ENCODE results near the gene APOL6. TPM values are rescaled to one million over a fixed set of nuclear protein-coding genes. Genes with fewer than 3 reads are reported as not detected.

APOL6 gene
- 8.5 and 9.9 TPM in 2 replicates for total RNA-seq (2014; rRNA removed; shearing (Covaris generic); ENCODE audit: low replicate concordance)

- Histone ChIP-seq H3K4me3 (peak within 1 kb of the TSS; percentile 71), H3K9me3 (no peaks in the 10 kb centered on the region; the same call in 1 of the 2 replicates), H3K27me3 (no peaks in the 10 kb centered on the region), H3K36me3 (peaks cover 9% of the 10 kb centered on the region)
- DNase-seq = peak; percentile 28
Measured at GRCh38 chr22:35648066-35649025, at the start of gene APOL6. TSS of gene APOL6 (plus strand) at chr22:35648446. CDS start at chr22:35656426, 7,980 bp downstream.

- Histone ChIP-seq H3K9me3 (no peaks in the 10 kb centered on the region), H3K36me3 (no peaks in the 10 kb centered on the region), H3K27me3 (no peaks in the 10 kb centered on the region), H3K4me3 (no peak overlapping the region)
- no peak for DNase-seq
Measured at GRCh38 chr22:35599364-35599763, 48.9 kb upstream of the APOL6 start.

GRCh38 chr22:35600476-35600875 is 47.8 kb upstream of the APOL6 start:
- Histone ChIP-seq H3K36me3 (no peaks in the 10 kb centered on the region), H3K9me3 (no peaks in the 10 kb centered on the region), H3K27me3 (no peaks in the 10 kb centered on the region), H3K4me3 (no peak overlapping the region)
- no peak for DNase-seq

- no peaks in the 10 kb centered on the region for H3K9me3 ChIP-seq
- no peak overlapping the region for H3K4me3 ChIP-seq
- no peak for DNase-seq
- H3K27me3 ChIP-seq = no peaks in the 10 kb centered on the region
- no peaks in the 10 kb centered on the region for H3K36me3 ChIP-seq
Measured at GRCh38 chr22:35601013-35601580, 47.1 kb upstream of the APOL6 start.

- H3K9me3 ChIP-seq = no peaks in the 10 kb centered on the region
- H3K36me3 ChIP-seq = no peaks in the 10 kb centered on the region
- H3K27me3 ChIP-seq = no peaks in the 10 kb centered on the region
- peak; percentile 26 for DNase-seq
- H3K4me3 ChIP-seq = no peak overlapping the region
Measured at GRCh38 chr22:35601743-35602615, 46.3 kb upstream of the APOL6 start.

- H3K9me3 ChIP-seq = no peaks in the 10 kb centered on the region
- DNase-seq = no peak
- H3K4me3 ChIP-seq = no peak overlapping the region
- H3K36me3 ChIP-seq = no peaks in the 10 kb centered on the region
- no peaks in the 10 kb centered on the region for H3K27me3 ChIP-seq
Measured at GRCh38 chr22:35604621-35605368, 43.5 kb upstream of the APOL6 start.

GRCh38 chr22:35605369-35605680 is 42.9 kb upstream of the APOL6 start:
- no peaks in the 10 kb centered on the region for H3K9me3 ChIP-seq
- DNase-seq = no peak
- H3K27me3 ChIP-seq = no peaks in the 10 kb centered on the region
- no peak overlapping the region for H3K4me3 ChIP-seq
- no peaks in the 10 kb centered on the region for H3K36me3 ChIP-seq

GRCh38 chr22:35605851-35606481 is 42.3 kb upstream of the APOL6 start:
- no peak overlapping the region for H3K4me3 ChIP-seq
- H3K36me3 ChIP-seq = no peaks in the 10 kb centered on the region
- no peaks in the 10 kb centered on the region for H3K27me3 ChIP-seq
- H3K9me3 ChIP-seq = no peaks in the 10 kb centered on the region
- no peak for DNase-seq

GRCh38 chr22:35606916-35607315 is 41.3 kb upstream of the APOL6 start:
- H3K4me3 ChIP-seq = no peak overlapping the region
- no peaks in the 10 kb centered on the region for H3K9me3 ChIP-seq
- H3K27me3 ChIP-seq = no peaks in the 10 kb centered on the region
- H3K36me3 ChIP-seq = no peaks in the 10 kb centered on the region
- no peak for DNase-seq

GRCh38 chr22:35608088-35608487 is 40.2 kb upstream of the APOL6 start:
- H3K4me3 ChIP-seq = no peak overlapping the region
- DNase-seq = no peak
- no peaks in the 10 kb centered on the region for H3K9me3 ChIP-seq
- H3K27me3 ChIP-seq = no peaks in the 10 kb centered on the region
- H3K36me3 ChIP-seq = no peaks in the 10 kb centered on the region

- DNase-seq = no peak
- Histone ChIP-seq H3K4me3 (no peak overlapping the region), H3K27me3 (no peaks in the 10 kb centered on the region), H3K36me3 (no peaks in the 10 kb centered on the region), H3K9me3 (no peaks in the 10 kb centered on the region)
Measured at GRCh38 chr22:35609261-35609660, 39.0 kb upstream of the APOL6 start.

- Histone ChIP-seq H3K4me3 (no peak overlapping the region), H3K27me3 (no peaks in the 10 kb centered on the region), H3K36me3 (no peaks in the 10 kb centered on the region), H3K9me3 (no peaks in the 10 kb centered on the region)
- no peak for DNase-seq
Measured at GRCh38 chr22:35609761-35610160, 38.5 kb upstream of the APOL6 start.

GRCh38 chr22:35610741-35611140 is 37.5 kb upstream of the APOL6 start:
- no peaks in the 10 kb centered on the region for H3K9me3 ChIP-seq

GRCh38 chr22:35611200-35611890 is 36.9 kb upstream of the APOL6 start:
- Histone ChIP-seq H3K9me3 (no peaks in the 10 kb centered on the region), H3K4me3 (no peak overlapping the region), H3K36me3 (no peaks in the 10 kb centered on the region), H3K27me3 (no peaks in the 10 kb centered on the region)
- DNase-seq = no peak

More at GRCh38 chr22:35610741-35611140, 37.5 kb upstream of the APOL6 start:
- Histone ChIP-seq H3K36me3 (no peaks in the 10 kb centered on the region), H3K27me3 (no peaks in the 10 kb centered on the region), H3K4me3 (no peak overlapping the region)
- no peak for DNase-seq

GRCh38 chr22:35611891-35612576 is 36.2 kb upstream of the APOL6 start:
- Histone ChIP-seq H3K4me3 (no peak overlapping the region), H3K9me3 (no peaks in the 10 kb centered on the region), H3K27me3 (no peaks in the 10 kb centered on the region), H3K36me3 (no peaks in the 10 kb centered on the region)
- no peak for DNase-seq

Measured in MG63 (cell line).